K562 (cell line): Measurements from ENCODE around the gene RING1. TPM values are rescaled to one million over a fixed set of nuclear protein-coding genes. Genes with fewer than 3 reads are reported as not detected.
A peak's percentile ranks its signal among the peaks of the same experiment; 100 is the strongest.

Source experiments
- ATF4 ChIP-seq: fragments of 450-650 bp; formaldehyde crosslinking; IDR thresholded peaks from 2 replicates; pipeline ENCODE4 v1.4.0; 2022; ENCODE audit warnings: mild to moderate bottlenecking, moderate library complexity
- CREB1 ChIP-seq, 2 experiments: sonication (generic) in 1 of 2; formaldehyde crosslinking in 1 of 2; IDR thresholded peaks; 2 replicates each; pipeline versions ENCODE4 v1.6.1 to v1.8.0; 2012 to 2022; ENCODE audit warnings: inconsistent platforms in 1 of 2, mild to moderate bottlenecking in 1 of 2, missing genetic modification reagents in 1 of 2, moderate library complexity in 1 of 2
- CTCFL ChIP-seq: IDR thresholded peaks from 2 replicates; pipeline ENCODE4 v1.6.1; 2011; ENCODE audit warnings: borderline replicate concordance, low read depth, mild to moderate bottlenecking, moderate library complexity, low read length; ENCODE audit not compliant: insufficient read depth, poor library complexity, severe bottlenecking
- ETS1 ChIP-seq: conservative IDR thresholded peaks from 2 replicates; pipeline ENCODE4 v1.6.1; 2011; ENCODE audit warnings: low read depth, mild to moderate bottlenecking, low read length; ENCODE audit not compliant: control insufficient read depth
- GTF2E2 ChIP-seq: fragments of 200-800 bp; sonication (Bioruptor generic); IDR thresholded peaks from 2 replicates; pipeline ENCODE4 v1.6.1; 2016; ENCODE audit warnings: missing genetic modification characterization, missing compliant biosample characterization
- HDAC1 ChIP-seq, 2 experiments: fragments of 450-650 bp; IDR thresholded peaks; 2 replicates each; pipeline ENCODE4 v1.6.1; 2016 to 2017; ENCODE audit warnings: inconsistent platforms in 1 of 2, mild to moderate bottlenecking in 1 of 2, moderate library complexity in 1 of 2
- HDAC3 ChIP-seq: fragments of 450-650 bp; IDR thresholded peaks from 2 replicates; pipeline ENCODE4 v1.6.1; 2018; ENCODE audit warnings: borderline replicate concordance, mild to moderate bottlenecking, moderate library complexity; ENCODE audit not compliant: partially characterized antibody
- HSF4 ChIP-seq: fragments of 250-450 bp; sonication (Bioruptor Pico); IDR thresholded peaks from 2 replicates; pipeline ENCODE4 v2.1.2; 2022; ENCODE audit warnings: mild to moderate bottlenecking, moderate library complexity, borderline replicate concordance
- MTA3 ChIP-seq: fragments of 450-650 bp; formaldehyde crosslinking; IDR thresholded peaks from 2 replicates; pipeline ENCODE4 v1.6.1; 2017; ENCODE audit warnings: mild to moderate bottlenecking, borderline replicate concordance
- POLR3G ChIP-seq: IDR thresholded peaks from 2 replicates; pipeline ENCODE4 v1.6.1; 2011; ENCODE audit not compliant: insufficient read length, insufficient replicate concordance; ENCODE audit errors: extremely low read depth
- RAD21 ChIP-seq, 2 experiments: fragments of 250-450 bp in 1 of 2; fragments of 450-650 bp in 1 of 2; sonication (Bioruptor Pico) in 1 of 2; formaldehyde crosslinking in 1 of 2; IDR thresholded peaks in 1 of 2; conservative IDR thresholded peaks in 1 of 2; 2 replicates each; pipeline versions ENCODE4 v1.4.0 to v1.8.0; 2020 to 2022; ENCODE audit warnings: mild to moderate bottlenecking in 2 of 2, moderate library complexity in 1 of 2
- SNRNP70 ChIP-seq: fragments of 200-400 bp; formaldehyde crosslinking; optimal IDR thresholded peaks from 2 replicates; pipeline ENCODE3; 2017; ENCODE audit warnings: low read depth, low read length
- XRCC3 ChIP-seq: fragments of 450-650 bp; IDR thresholded peaks from 2 replicates; pipeline ENCODE4 v1.6.1; 2017; ENCODE audit warnings: mild to moderate bottlenecking, moderate library complexity
- XRCC5 ChIP-seq: fragments of 200-400 bp; formaldehyde crosslinking; IDR thresholded peaks from 2 replicates; pipeline ENCODE4 v1.6.1; 2017; ENCODE audit warnings: low read depth, mild to moderate bottlenecking, low read length
- ZFX ChIP-seq: sonication (generic); formaldehyde crosslinking; IDR thresholded peaks from 2 replicates; pipeline ENCODE4 v1.8.0; 2022; ENCODE audit warnings: mild to moderate bottlenecking, missing genetic modification reagents, moderate library complexity
- ZNF511 ChIP-seq: sonication (generic); formaldehyde crosslinking; IDR thresholded peaks from 2 replicates; pipeline ENCODE4 v1.8.0; 2022; ENCODE audit warnings: mild to moderate bottlenecking, missing genetic modification reagents
- ZNF699 ChIP-seq: fragments of 250-450 bp; sonication (Bioruptor Pico); IDR thresholded peaks from 2 replicates; pipeline ENCODE4 v1.8.0; 2021; ENCODE audit warnings: mild to moderate bottlenecking, moderate library complexity; ENCODE audit not compliant: insufficient replicate concordance
- polyA plus RNA-seq, 8 experiments: library from polyadenylated mRNA; depleted of rRNA in 4 of 8; stranded (reverse) in 5 of 8; unstranded in 3 of 8; fragments of >200 nt; fragmentation: Nextera tagmentation in 2 of 8; fragmentation: Illumina TruSeq in 1 of 8; extraction: Ambion mirVana in 2 of 8; extraction: Trizol in 1 of 8; gene quantifications; 2 replicates each; pipeline versions ENCODE4 v1.2.1 to v1.2.3, GENCODE V29; 2011 to 2014; ENCODE audit warnings: inconsistent platforms in 1 of 8, missing spikeins in 1 of 8
- total RNA-seq, 7 experiments: library from RNA; depleted of rRNA in 6 of 7; stranded (reverse); fragments of >200 nt in 6 of 7; fragmentation: Illumina TruSeq in 2 of 7; extraction: Trizol in 2 of 7; gene quantifications; 2 replicates each; pipeline versions ENCODE4 v1.2.1 to v1.2.3, GENCODE V29; 2011 to 2021; ENCODE audit warnings: low replicate concordance in 1 of 7
- TF ChIP-seq, protein P1 (sequence below): sonication (generic); formaldehyde crosslinking; IDR thresholded peaks from 2 replicates; pipeline ENCODE4 v1.8.0; 2022; ENCODE audit warnings: mild to moderate bottlenecking, missing genetic modification reagents

RING1 gene
- total and polyA plus RNA-seq, 9 of the 15 experiments (the other 6 are each of a cell fraction or from before 2014, with no cell fraction given): 4.2 to 59.1 (median 36.9) TPM

- TF ChIP-seq CTCFL: peak; percentile 54
- TF ChIP-seq HDAC1 (IDR thresholded peaks at IDR 0.05): peak in 1 of 2 experiments; percentile 57; a peak in 2 of 4 replicates
- TF ChIP-seq ZFX (CRISPR knock-in tag): peak; percentile 65
- no peak for TF ChIP-seq HSF4 (CRISPR knock-in tag)
- TF ChIP-seq SNRNP70: no peak
- TF ChIP-seq XRCC5: peak; percentile 83; the same call in 1 of the 2 replicates
- TF ChIP-seq POLR3G: no peak
- no peak for TF ChIP-seq GTF2E2 (tag)
- TF ChIP-seq MTA3: peak; percentile 73; the same call in 1 of the 2 replicates
- TF ChIP-seq ATF4: no peak
- TF ChIP-seq ZNF699: no peak
- TF ChIP-seq RAD21 (CRISPR knock-in tag; conservative IDR thresholded peaks at IDR 0.05 in 1 of 2, IDR thresholded peaks at IDR 0.05 in 1 of 2): peak; percentile 66 to 83
- TF ChIP-seq ZNF511: 0 out of 2 replicates have a peak, but pooled peaks have one; percentile 37
- TF ChIP-seq CREB1 (IDR thresholded peaks at IDR 0.05): no peak
- TF ChIP-seq CREB1 (CRISPR knock-in tag; IDR thresholded peaks at IDR 0.05): no peak
- no peak for TF ChIP-seq XRCC3
- no peak for TF ChIP-seq HDAC3
- TF ChIP-seq ETS1: no peak
- TF ChIP-seq, protein P1, sequence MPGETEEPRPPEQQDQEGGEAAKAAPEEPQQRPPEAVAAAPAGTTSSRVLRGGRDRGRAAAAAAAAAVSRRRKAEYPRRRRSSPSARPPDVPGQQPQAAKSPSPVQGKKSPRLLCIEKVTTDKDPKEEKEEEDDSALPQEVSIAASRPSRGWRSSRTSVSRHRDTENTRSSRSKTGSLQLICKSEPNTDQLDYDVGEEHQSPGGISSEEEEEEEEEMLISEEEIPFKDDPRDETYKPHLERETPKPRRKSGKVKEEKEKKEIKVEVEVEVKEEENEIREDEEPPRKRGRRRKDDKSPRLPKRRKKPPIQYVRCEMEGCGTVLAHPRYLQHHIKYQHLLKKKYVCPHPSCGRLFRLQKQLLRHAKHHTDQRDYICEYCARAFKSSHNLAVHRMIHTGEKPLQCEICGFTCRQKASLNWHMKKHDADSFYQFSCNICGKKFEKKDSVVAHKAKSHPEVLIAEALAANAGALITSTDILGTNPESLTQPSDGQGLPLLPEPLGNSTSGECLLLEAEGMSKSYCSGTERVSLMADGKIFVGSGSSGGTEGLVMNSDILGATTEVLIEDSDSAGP: no peak
Observed at GRCh38 chr6:33161354-33162331, 46.7 kb upstream of the RING1 start (continued).
